ENCODE results near the gene FNDC8. TPM values are rescaled to one million over a fixed set of nuclear protein-coding genes. Genes with fewer than 3 reads are reported as not detected.

FNDC8 gene
- total RNA-seq, 2 experiments from 2014 or later: not detected

DNA sequence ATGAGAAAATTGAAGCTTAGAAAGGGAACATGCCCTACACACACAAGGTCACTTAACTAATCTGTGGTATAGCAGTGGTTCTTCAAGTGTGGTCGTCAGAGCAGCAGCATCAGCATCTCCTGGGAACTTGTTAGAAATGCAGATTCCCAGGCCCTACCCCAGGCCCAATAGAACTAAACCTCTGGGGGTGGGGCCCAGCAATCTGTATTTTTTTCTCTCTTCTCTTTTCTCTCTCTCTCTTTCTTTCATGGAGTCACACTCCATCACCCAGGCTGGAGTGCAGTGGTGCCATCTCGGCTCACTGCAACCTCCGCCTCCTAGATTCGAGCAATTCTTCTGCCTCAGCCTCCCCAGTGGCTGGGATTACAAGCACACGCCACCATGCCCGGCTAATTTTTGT, 16.8 kb downstream of the FNDC8 start:
- Histone ChIP-seq H3K9me3 (ENCODE audit: low read length) (no peaks in the 10 kb centered on the region), H3K4me2 (ENCODE audit: low read length) (no peak overlapping the region), H3K4me1 (ENCODE audit: insufficient read depth, low read length, poor library complexity, severe bottlenecking) (peaks cover 16% of the 10 kb centered on the region), H2AFZ (ENCODE audit: low read length) (no peak overlapping the region), H4K20me1 (ENCODE audit: insufficient read depth, low read length) (peaks cover 9% of the 10 kb centered on the region), H3K4me3 (ENCODE audit: low read depth, low read length, poor library complexity, severe bottlenecking) (no peak overlapping the region), H3K27ac (ENCODE audit: low read depth, low read length, poor library complexity, severe bottlenecking) (no peak overlapping the region), H3K36me3 (ENCODE audit: insufficient read depth, low read length) (peaks cover 77% of the 10 kb centered on the region), H3K9me2 (ENCODE audit: insufficient read depth, low read length) (no peaks in the 10 kb centered on the region), H3K79me2 (ENCODE audit: insufficient read depth, low read depth, low read length) (peaks cover 30% of the 10 kb centered on the region)
- DNase-seq (ENCODE audit: low spot score): no peak
- no peak for TF ChIP-seq EZH2phosphoT487 (IDR thresholded peaks at IDR 0.05; ENCODE audit: borderline replicate concordance, low read depth, low read length)
- TF ChIP-seq, protein P1, sequence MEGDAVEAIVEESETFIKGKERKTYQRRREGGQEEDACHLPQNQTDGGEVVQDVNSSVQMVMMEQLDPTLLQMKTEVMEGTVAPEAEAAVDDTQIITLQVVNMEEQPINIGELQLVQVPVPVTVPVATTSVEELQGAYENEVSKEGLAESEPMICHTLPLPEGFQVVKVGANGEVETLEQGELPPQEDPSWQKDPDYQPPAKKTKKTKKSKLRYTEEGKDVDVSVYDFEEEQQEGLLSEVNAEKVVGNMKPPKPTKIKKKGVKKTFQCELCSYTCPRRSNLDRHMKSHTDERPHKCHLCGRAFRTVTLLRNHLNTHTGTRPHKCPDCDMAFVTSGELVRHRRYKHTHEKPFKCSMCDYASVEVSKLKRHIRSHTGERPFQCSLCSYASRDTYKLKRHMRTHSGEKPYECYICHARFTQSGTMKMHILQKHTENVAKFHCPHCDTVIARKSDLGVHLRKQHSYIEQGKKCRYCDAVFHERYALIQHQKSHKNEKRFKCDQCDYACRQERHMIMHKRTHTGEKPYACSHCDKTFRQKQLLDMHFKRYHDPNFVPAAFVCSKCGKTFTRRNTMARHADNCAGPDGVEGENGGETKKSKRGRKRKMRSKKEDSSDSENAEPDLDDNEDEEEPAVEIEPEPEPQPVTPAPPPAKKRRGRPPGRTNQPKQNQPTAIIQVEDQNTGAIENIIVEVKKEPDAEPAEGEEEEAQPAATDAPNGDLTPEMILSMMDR (conservative IDR thresholded peaks at IDR 0.05; ENCODE audit: low read length): no peak
- BruUV-seq (replicated peaks): no TSS peak
- intact Hi-C loops (cut with micrococcal nuclease; ENCODE audit: unreplicated experiment): no loop called here
- POLR2A ChIA-PET: interaction anchor here (0.6 kb wide), 1 partner anchor 18 kb away, joined by 4 read pairs; no protein-coding TSS in a partner anchor
- CTCF ChIA-PET (ENCODE audit: unreplicated experiment): no interaction called here

DNA sequence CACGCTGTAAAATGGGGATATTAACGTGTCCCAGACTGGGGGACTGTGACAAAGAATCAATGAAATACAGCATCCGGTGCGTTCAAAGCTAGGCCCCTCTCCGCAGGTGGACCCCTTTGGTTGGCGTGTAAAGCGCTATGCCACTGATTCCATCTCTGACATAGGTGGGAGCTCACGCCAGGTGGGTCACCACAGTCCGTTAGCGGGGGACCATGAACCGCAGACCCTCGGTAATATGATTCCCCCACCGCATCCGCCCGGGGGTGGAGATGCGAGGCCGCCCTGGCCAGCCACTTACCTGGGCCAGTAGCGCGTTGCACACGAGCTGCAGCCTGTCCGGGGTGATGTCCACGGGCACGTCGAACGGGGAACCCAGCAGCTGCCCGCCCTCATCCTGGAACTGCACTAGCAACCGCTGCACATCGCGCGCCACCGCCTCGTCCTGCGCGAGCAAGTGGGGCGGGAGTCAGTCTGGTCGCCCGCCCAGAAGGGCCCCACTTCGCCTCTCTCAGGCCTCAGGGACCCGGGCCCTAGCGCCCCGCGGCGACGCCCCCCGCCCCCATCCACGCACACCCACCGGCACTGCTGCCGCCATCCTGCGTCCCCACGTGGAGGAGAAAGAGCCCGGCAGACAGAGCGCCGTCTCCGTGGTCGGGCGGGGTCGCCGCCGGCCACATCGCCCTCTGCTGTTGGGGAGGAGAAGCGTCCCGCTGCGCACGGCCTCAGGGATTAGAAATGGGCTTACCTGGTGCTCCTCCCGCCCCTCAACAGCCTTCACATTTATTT, 20.5 kb downstream of the FNDC8 start, which contains the start of gene NLE1:
Gene NLE1 (minus strand): TSS at position 623 of the 786 bp plus-strand sequence. CDS start 28 bp downstream, at position 595.
- DNase-seq (ENCODE audit: low spot score): peak; percentile 86
- ChIA-PET CTCF (ENCODE audit: unreplicated experiment) (interaction anchor here (0.5 kb wide), 1 partner anchor 171 kb away, joined by 3 read pairs; no protein-coding TSS in a partner anchor), POLR2A (interaction anchor here (0.7 to 1.6 kb wide), 3 partner anchors 15 to 162 kb away, joined by 3 to 4 read pairs (median 4); no protein-coding TSS in a partner anchor)
- no peaks in the 10 kb centered on the region for H3K9me2 ChIP-seq (ENCODE audit: insufficient read depth, low read length)
- TF ChIP-seq EZH2phosphoT487 (IDR thresholded peaks at IDR 0.05; ENCODE audit: borderline replicate concordance, low read depth, low read length): no peak
- TF ChIP-seq, protein P1 (conservative IDR thresholded peaks at IDR 0.05; ENCODE audit: low read length): peak; percentile 81
- BruUV-seq (replicated peaks): TSS peak; percentile 79
- H3K4me3 ChIP-seq (ENCODE audit: low read depth, low read length, poor library complexity, severe bottlenecking): peak within 1 kb of the TSS; percentile 99
- peak within 1 kb of the TSS; percentile 19 for H3K27ac ChIP-seq (ENCODE audit: low read depth, low read length, poor library complexity, severe bottlenecking)
- peak within 1 kb of the TSS; percentile 85 for H3K4me2 ChIP-seq (ENCODE audit: low read length)
- H3K36me3 ChIP-seq (ENCODE audit: insufficient read depth, low read length): peaks cover 40% of the 10 kb centered on the region
- H3K4me1 ChIP-seq (ENCODE audit: insufficient read depth, low read length, poor library complexity, severe bottlenecking): peaks cover 16% of the 10 kb centered on the region
- H3K79me2 ChIP-seq (ENCODE audit: insufficient read depth, low read depth, low read length): peaks cover 30% of the 10 kb centered on the region
- H3K9me3 ChIP-seq (ENCODE audit: low read length): no peaks in the 10 kb centered on the region
- H4K20me1 ChIP-seq (ENCODE audit: insufficient read depth, low read length): peaks cover 9% of the 10 kb centered on the region
- peak within 1 kb of the TSS; percentile 77; the same call in 1 of the 2 replicates for H2AFZ ChIP-seq (ENCODE audit: low read length)
- intact Hi-C loops (cut with micrococcal nuclease; ENCODE audit: unreplicated experiment): loop anchor here (1.0 to 2.0 kb wide), 2 partner anchors 53 to 101 kb away; partner anchors contain the start of gene SLFN5

Data from OCI-LY7 (cell line).